NCI-H1105 treated with DMSO at 0.1 percent for 48 hours (cell line): ENCODE measurements around the gene VKORC1.

Experiments
- DNase-seq: peaks from one replicate; lab custom pipeline; 2025; lab: John Stamatoyannopoulos, UW

VKORC1 gene

DNA sequence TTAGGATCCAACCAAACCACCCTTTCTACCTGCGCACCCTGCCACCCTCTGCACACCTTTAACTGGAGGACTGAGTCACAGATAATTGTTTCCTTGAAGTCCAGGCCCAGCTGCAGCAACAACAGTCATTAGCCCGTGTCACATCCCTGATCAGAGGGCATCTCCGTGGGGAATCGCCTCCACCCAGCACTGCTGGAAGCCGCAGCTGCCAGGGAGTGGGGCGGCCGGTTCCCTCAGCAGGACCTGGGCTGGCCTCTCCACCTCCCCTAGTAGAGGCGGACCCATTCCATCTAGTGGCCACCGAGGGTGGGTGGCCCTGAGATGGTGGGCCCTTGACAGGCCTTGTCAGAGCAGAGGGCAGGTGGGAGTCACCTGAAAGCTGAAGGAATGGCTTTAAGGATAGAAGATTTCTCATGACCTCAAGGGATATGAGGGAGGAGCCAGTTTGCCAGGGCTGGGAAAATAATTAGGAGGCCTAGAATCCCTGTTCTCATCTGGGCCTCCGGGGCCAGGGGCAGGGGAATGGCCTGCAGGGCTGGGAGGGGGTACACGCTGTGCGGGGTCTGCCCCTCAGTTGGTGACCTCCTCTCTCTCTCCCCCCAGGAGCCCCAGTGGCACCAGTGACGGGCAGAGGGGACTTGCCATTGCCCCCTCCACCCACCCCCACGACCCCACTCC, 12.1 kb downstream of the VKORC1 start:
- no peak for DNase-seq

DNA sequence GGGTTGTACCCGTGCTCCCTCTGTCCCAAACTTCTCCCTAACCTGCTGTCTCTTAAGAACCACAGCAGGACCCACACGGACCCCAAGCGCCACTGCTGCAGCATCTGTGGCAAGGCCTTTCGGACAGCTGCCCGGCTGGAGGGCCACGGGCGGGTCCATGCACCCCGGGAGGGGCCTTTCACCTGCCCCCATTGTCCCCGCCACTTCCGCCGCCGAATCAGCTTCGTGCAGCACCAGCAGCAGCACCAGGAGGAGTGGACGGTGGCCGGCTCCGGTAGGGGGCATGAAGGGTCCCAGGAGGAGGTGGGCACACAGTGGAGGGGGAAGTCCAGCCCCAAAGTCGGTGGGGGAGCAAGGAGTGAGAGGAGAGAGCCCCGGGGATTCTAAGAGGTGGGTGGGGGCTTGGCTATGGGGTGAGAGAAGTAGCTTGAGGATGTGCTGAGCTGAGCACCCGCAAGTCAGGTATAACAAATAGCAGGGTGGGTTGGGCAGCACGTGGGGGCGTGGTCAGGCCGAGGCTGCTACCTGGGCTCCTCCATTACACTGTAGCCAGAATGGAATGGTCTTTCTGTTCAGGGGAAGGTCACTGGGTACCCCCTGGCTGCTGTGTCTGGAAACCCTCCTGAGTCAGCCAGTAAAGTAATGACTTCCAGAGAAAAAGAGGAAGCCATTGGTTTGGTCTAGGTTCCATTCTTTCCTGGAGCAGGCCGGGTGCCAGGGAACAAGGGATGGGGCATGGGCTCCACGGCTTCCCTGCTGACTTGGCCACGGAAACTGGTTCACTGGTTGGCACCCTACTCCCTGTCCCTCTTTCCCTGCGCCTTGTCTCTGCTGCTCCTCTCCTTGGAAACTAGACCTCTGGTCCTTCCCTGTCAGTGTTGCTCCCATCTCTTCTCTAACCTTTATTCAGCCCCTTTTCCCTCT, 12.9 kb downstream of the VKORC1 start:
- no peak for DNase-seq

DNA sequence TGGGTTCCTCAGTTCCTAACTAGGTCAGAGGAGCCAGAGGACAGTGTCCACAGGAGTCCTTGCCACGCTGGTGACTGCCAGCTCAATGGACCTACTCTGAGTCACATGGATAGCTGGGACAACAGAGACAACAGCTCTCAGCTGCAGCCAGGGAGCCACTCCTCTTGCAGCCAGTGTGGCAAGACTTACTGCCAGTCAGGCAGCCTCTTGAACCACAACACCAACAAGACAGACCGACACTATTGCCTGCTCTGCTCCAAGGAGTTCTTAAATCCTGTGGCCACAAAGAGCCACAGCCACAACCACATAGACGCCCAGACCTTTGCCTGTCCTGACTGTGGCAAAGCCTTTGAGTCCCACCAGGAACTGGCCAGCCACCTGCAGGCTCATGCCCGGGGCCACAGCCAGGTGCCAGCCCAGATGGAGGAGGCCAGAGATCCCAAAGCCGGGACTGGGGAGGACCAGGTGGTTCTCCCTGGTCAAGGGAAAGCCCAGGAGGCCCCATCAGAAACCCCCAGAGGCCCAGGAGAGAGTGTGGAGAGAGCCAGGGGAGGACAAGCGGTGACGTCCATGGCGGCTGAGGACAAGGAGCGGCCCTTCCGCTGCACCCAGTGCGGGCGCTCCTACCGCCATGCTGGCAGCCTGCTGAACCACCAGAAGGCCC, 13.7 kb downstream of the VKORC1 start:
- DNase-seq, result no peak

DNA sequence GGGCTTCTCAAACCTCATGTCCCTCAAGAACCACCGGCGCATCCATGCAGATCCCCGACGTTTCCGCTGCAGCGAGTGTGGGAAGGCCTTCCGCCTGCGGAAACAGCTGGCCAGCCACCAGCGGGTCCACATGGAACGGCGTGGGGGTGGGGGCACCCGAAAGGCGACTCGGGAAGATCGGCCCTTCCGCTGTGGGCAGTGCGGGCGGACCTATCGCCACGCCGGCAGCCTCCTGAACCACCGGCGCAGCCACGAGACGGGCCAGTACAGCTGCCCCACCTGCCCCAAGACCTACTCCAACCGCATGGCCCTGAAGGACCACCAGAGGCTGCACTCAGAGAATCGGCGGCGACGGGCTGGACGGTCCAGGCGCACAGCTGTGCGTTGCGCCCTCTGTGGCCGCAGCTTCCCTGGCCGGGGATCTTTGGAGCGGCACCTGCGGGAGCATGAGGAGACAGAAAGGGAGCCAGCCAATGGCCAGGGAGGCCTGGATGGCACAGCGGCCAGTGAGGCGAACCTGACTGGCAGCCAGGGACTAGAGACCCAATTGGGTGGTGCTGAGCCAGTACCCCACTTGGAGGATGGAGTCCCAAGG, 14.5 kb downstream of the VKORC1 start:
- DNase-seq, result no peak

DNA sequence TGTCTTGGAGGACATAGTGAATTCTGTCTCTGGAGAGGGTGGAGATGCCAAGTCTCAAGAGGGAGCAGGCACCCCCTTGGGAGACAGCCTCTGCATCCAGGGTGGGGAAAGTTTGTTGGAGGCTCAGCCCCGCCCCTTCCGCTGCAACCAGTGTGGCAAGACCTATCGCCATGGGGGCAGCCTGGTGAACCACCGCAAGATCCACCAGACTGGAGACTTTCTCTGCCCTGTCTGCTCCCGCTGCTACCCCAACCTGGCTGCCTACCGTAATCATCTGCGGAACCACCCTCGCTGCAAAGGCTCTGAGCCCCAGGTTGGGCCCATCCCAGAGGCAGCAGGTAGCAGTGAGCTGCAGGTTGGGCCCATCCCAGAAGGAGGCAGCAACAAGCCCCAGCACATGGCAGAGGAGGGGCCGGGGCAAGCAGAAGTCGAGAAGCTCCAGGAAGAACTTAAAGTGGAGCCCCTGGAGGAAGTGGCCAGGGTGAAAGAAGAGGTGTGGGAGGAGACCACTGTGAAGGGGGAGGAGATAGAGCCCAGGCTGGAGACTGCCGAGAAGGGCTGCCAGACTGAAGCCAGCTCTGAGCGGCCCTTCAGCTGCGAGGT, 15.2 kb downstream of the VKORC1 start:
- no peak for DNase-seq

DNA sequence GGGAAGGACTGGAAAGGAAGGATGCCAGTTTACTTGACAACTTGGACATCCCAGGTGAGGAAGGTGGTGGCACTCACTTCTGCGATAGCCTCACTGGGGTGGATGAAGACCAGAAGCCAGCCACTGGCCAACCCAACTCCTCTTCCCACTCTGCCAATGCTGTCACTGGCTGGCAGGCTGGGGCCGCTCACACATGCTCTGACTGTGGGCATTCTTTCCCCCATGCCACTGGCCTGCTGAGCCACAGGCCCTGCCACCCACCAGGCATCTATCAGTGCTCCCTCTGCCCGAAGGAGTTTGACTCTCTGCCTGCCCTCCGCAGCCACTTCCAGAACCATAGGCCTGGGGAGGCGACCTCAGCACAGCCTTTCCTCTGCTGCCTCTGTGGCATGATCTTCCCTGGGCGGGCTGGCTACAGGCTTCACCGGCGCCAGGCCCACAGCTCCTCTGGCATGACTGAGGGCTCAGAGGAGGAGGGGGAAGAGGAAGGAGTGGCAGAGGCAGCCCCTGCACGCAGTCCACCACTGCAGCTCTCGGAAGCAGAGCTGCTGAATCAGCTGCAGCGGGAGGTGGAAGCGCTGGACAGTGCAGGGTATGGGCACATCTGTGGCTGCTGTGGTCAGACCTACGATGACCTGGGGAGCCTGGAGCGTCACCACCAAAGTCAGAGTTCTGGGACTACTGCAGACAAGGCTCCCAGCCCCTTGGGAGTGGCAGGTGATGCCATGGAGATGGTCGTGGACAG, 15.8 kb downstream of the VKORC1 start:
- DNase-seq, result no peak

DNA sequence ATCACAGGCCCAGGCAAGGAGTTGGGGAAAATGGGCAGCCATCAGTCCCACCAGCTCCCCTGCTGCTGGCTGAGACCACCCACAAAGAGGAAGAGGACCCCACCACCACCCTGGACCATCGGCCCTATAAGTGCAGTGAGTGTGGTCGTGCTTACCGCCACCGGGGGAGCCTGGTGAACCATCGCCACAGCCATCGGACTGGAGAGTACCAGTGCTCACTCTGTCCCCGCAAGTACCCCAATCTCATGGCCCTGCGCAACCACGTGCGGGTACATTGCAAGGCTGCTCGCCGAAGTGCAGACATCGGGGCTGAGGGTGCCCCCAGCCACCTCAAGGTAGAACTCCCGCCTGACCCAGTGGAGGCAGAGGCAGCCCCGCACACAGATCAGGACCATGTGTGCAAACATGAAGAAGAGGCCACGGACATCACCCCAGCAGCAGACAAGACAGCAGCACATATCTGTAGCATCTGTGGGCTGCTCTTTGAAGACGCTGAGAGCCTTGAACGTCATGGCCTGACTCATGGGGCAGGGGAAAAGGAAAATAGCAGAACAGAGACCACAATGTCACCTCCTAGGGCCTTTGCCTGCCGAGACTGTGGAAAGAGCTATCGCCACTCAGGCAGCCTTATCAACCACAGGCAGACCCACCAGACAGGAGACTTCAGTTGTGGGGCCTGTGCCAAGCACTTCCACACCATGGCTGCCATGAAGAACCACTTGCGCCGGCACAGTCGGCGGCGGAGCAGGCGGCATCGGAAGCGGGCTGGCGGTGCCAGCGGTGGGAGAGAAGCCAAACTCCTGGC, 16.8 kb downstream of the VKORC1 start:
- no peak for DNase-seq

DNA sequence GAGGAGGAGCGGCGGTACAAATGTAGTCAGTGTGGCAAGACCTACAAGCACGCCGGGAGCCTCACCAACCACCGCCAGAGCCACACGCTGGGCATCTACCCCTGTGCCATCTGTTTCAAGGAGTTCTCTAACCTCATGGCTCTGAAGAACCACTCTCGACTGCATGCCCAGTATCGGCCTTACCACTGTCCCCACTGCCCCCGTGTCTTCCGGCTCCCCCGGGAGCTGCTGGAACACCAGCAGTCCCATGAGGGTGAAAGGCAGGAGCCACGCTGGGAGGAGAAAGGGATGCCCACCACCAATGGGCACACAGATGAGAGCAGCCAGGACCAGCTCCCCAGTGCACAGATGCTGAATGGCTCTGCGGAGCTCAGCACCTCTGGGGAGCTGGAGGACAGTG, 17.6 kb downstream of the VKORC1 start:
- no peak for DNase-seq

DNA sequence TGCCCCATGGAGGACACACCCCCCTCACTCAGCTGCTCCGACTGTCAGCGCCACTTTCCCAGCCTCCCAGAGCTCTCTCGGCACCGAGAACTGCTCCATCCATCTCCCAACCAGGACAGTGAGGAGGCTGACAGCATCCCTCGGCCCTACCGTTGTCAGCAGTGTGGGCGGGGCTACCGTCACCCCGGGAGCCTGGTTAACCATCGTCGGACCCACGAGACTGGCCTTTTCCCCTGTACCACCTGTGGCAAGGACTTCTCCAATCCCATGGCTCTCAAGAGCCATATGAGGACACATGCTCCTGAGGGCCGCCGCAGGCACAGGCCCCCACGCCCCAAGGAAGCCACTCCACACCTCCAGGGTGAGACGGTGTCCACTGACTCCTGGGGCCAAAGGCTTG, 18.3 kb downstream of the VKORC1 start:
- no peak for DNase-seq

DNA sequence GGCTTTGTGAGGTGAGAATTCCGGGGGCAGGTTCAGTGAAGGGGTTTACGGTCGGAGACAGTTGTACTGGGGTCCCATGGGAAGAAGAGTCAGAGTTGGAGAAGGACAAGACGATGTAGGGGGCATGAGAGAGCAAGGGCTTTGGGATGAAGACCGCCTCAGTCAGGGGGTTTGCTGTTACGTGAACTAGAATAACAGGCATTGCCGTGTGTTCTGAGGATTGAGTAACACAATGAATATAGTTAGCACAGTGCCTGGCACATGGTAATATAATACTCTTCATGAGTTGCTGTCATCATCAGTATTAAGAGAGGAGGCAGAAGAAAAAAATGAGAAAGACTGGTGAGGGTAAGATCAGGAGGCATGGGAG, 19.8 kb downstream of the VKORC1 start:
- no peak for DNase-seq

DNA sequence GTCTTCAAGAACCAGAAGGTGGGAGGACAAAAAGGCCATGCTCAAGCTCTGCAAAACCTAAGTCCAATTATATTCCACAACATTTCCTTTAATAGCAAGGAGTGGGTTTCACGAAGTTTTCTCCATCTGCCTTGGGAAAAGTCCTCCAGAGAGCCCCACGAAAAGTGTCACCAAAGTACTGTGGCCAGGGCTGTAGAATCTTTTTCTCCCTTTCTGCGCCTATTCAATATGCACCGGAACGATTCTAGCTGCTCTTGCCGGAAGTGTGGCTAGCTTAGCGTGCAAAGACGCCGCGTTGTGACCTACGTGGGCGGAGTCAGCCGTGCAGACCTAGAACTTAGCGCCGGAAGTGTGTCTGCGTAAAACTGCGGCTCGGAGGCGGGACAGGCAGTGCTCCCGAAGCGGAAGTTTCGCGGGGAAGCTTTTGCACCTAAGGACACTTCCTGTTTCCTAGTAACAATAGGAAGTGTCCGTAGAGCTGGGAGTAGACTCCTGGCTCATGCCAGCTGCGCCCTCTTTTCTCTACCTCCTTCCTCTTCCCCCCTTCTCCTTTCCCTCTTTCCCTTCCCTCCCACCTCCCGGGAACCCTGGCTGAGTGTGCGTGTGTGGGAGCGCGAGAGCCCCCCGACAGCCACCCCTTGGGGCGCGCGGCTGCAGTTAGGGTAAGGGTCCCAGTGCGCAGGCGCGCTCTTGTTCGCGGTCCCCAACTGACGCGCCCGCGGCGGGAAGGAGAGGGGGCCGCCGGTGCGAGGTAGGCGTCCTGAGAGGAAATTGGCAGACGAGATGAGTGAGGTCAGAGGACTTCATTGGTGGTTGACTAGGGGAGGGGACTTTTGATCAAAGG, 20.4 kb downstream of the VKORC1 start, which contains the start of the genes ZNF646 and ZNF668:
Gene ZNF646, plus strand, starts transcription at position 453 of the 844 bp plus-strand sequence. CDS start 1,903 bp downstream, outside the sequence.
Gene ZNF668, minus strand, starts transcription at position 271 of the 844 bp plus-strand sequence. CDS start 9,781 bp downstream, outside the sequence.
- peak; percentile 98 for DNase-seq

DNA sequence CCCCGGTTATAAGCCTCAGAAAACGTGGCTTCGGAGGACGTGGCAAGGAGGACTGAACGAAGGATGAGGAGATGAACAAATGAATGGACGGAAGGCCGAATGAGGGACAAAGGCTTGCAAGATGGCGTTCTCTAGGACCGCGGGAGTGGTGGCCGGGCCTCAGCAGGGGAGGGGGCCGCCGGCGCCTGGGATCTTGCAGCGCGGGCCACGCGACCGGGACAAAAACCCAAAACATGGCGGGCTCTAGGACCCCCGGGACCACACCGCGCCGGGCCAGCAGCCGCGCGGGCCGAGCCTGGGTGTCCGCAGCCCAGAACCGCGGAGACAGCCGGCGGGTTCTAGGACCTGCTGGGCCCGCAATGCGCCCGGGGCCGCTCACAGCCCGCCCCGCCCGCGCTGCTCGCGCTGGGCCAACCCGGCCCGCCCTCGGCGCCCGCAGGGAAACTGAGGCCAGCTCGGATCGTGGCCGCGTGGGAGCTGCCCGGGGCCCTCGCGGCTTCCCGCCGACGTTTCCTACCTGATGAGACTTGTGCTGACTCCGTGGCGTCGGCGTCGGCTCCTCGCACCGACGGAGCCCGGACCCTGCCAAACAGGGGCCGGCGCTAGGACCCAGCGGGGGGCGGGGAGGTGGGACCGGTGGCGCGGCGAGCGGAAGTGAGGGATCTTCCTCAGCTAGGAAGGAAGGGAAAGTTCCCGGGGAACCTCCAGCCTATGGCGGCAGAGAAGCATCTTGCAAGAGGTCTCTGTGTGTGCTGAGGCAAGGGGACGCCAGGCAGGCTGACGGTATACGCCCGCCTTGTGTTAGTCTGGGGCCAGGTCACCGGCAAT, 21.2 kb downstream of the VKORC1 start:
- peak; percentile 71 for DNase-seq

DNA sequence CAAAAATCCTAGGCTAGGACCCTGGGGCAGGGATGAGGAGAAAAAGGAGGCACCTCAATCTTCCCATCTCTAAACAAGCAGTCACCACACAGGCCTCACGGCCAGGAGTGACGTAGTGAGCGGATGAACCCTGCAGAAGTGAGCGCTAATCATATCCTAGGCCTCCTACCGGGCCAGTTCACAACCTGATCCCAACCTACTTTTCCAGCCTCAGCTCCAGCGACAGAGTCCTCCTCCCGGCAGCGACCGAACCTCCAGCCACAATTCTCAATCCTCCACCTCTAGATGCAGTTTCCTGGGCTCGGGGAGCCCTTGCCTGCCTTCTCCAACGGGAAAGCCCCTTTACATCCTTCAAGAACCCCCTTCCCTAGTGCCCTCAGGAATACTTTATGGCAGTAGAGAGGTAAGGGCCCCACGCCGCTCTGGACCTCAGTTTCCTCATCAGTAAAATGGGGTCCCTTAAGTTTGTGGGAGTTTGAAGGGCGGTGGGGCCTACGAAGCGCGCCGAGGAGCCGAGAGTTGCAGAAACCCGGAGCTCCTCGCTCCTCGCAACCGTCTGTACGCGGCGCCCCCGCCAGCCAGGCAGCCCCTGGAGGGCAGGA, 22.0 kb downstream of the VKORC1 start:
- no peak for DNase-seq

DNA sequence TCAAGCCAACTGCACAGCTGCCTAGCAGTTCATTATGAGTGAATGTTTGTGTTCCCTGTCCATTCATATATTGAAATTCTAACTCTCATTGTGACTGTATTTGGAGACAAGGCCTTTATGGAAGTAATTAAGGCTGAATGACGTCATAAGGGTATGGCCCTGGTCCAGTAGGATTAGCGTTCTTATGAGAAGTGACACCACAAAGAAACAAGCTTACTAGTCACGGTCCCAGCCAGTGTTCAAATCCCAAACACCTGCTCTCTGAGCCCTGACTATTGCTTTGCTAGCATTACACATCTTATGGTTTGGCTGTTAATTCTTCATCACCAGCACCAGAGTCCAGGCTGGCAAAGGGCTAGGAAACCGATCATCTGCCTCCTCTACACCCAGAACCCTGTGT, 22.7 kb downstream of the VKORC1 start:
- no peak for DNase-seq

DNA sequence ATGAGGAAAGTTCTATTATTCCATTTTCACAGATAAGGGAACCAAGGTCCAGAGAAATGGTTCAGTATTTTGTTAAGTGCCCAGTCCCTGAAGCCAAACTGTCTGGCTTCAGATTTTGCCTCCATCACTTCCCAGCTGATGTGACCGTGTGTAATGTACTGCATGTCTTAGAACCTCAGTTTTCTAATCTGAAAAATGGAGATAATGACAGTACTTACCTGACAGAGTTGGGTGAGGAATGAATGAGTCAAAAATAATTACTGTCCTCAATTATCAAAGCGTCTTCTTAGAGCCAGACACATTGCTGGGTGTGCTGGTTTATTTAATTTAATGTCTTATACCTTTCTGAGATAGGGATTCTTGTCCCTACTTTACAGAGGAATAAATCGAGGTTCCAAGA, 27.3 kb downstream of the VKORC1 start:
- DNase-seq, result no peak

DNA sequence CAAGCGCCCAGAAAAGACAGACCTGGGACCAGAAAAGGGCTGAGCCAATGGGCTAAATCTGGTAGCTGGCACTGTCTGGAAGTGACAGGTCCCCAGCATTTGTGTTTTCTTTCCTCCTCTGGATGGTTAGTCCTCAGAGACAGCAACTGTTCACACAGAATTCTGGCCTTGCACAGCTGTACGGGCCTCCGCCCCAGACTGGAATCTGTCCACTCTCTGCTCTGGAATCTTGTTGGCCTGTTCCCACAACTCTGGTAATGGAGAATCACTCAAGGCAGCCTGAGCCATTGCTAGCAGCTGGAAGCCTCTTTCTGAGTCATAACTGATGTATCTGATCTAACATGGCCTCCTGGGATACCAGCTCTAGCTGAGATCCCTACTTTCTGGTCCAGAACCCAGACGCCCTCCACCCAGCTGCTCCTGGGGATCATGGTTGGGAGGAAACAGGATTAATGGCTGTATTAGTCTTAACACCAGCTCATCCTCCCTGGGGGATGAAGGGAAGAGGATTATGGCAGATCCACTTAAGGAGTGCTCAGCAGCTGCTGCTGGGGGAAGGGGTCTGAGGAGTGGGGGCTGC, 29.6 kb downstream of the VKORC1 start:
- no peak for DNase-seq

DNA sequence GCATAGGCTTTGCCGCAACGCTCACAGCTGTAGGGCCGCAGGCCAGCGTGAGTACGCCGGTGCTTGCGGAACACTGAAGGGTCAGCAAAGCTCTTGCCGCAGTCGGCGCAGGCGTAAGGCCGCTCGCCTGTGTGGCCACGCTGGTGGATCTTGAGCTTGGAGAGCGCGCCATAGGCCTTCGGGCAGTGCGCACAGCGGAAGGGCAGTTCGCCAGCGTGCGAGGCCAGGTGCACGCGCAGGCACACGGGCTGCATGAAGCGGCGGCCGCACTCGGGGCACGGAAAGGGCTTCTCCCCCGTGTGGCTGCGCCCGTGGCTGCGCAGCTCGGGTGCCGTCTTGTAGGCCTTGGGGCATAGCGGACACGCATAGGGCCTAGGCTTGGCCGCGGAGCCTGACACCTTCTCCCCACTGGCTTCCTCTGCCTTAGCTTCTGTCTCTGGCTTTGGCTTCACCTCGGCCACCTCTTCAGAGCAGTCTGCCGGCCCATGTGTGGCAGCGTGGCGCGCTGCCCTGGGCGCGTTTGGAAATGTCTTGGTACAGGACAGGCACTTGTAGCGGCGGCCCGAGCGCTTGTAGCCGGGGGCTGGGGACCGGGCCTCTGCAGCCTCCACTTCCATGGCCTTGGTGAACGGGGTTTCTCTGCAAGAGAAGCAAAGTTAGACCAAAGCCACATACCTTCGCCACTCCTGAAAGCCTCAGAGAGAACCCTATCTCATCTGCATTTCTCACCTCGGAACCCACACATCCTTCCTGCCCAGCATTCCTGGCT, 30.6 kb downstream of the VKORC1 start:
- no peak for DNase-seq
